ENCODE measurements around the gene HOXB3. TPM values are rescaled to one million over a fixed set of nuclear protein-coding genes. Genes with fewer than 3 reads are reported as not detected.

The HOXB3 gene
- total and polyA plus RNA-seq, 2 of the 13 experiments (the other 11 are each of a cell fraction or from before 2014, with no cell fraction given) = not detected

GRCh38 chr17:48624544-48625494 is 34.8 kb upstream of the HOXB3 start:
- Histone ChIP-seq H3K27ac (ENCODE audit: extremely low read length, insufficient read depth, low read length) (no peak overlapping the region), H2AFZ (ENCODE audit: low read length) (no peak overlapping the region), H3K4me1 (ENCODE audit: insufficient read depth, low read length) (no peaks in the 10 kb centered on the region), H3K9ac (ENCODE audit: insufficient read depth, low read depth, low read length) (no peak overlapping the region), H3K4me2 (ENCODE audit: low read depth, low read length) (no peak overlapping the region), H3K36me3 (replicated peaks in 1 of 2; ENCODE audit: control insufficient read depth in 1 of 2, insufficient read depth in 2 of 2, low read length in 2 of 2) (no peaks in the 10 kb centered on the region), H4K20me1 (ENCODE audit: insufficient read depth, low read length) (0 out of 2 replicates have a peak, but pooled peaks cover 2% of the 10 kb centered on the region), H3K27me3 (ENCODE audit: control insufficient read depth in 1 of 2, insufficient read depth in 2 of 2, low read length in 2 of 2) (peaks cover 42 to 97% of the 10 kb centered on the region in 2 experiments), H3K4me3 (replicated peaks in 1 of 3; ENCODE audit: insufficient read depth in 1 of 3, low read depth in 2 of 3, low read length in 3 of 3) (no peak overlapping the region), H3K9me3 (ENCODE audit: low read length) (no peaks in the 10 kb centered on the region), H3K79me2 (ENCODE audit: insufficient read depth, low read length) (no peaks in the 10 kb centered on the region)
- BruUV-seq (replicated peaks) = no TSS peak
- in situ Hi-C loops (cut with HindIII; ENCODE audit: extremely low pct_ligation_motif_present, low pct_unique_long_range_greater_than_20kb) = no loop called here
- ATAC-seq (peak; percentile 47), FAIRE-seq (no peak), DNase-seq (ENCODE audit: low spot score) (no peak)
- POLR2A ChIA-PET = no interaction called here
- 28% methylated on average over 43 of the region's 66 CpGs for WGBS (ENCODE audit: low lambda C conversion rate)
- peak; percentile 52; the same call in 1 of the 2 replicates for TF ChIP-seq EZH2 (conservative IDR thresholded peaks at IDR 0.05; ENCODE audit: low read depth, low read length)
- TF ChIP-seq ZEB1 (IDR thresholded peaks at IDR 0.05; ENCODE audit: insufficient replicate concordance, low read depth) = no peak
- intact Hi-C loops (cut with micrococcal nuclease; ENCODE audit: unreplicated experiment) = no loop called here
- CTCF ChIA-PET (ENCODE audit: low intra/inter-chr PET ratio, low total read pairs) = no interaction called here

GRCh38 chr17:48624118-48624517 is 34.1 kb upstream of the HOXB3 start:
- H3K9ac ChIP-seq (ENCODE audit: insufficient read depth, low read depth, low read length) = no peak overlapping the region
- in situ Hi-C loops (cut with HindIII; ENCODE audit: extremely low pct_ligation_motif_present, low pct_unique_long_range_greater_than_20kb) (no loop called here), intact Hi-C loops (cut with micrococcal nuclease; ENCODE audit: unreplicated experiment) (no loop called here)
- H4K20me1 ChIP-seq (ENCODE audit: insufficient read depth, low read length) = 0 out of 2 replicates have a peak, but pooled peaks cover 2% of the 10 kb centered on the region
- H3K4me3 ChIP-seq (replicated peaks in 1 of 3; ENCODE audit: insufficient read depth in 1 of 3, low read depth in 2 of 3, low read length in 3 of 3) = no peak overlapping the region
- no TSS peak for BruUV-seq (replicated peaks)
- DNase-seq (ENCODE audit: low spot score) (no peak), ATAC-seq (no peak), FAIRE-seq (no peak)
- ChIA-PET POLR2A (no interaction called here), CTCF (ENCODE audit: low intra/inter-chr PET ratio, low total read pairs) (no interaction called here)
- no peak overlapping the region for H2AFZ ChIP-seq (ENCODE audit: low read length)
- H3K27ac ChIP-seq (ENCODE audit: extremely low read length, insufficient read depth, low read length) = no peak overlapping the region
- no peaks in the 10 kb centered on the region for H3K79me2 ChIP-seq (ENCODE audit: insufficient read depth, low read length)
- H3K4me1 ChIP-seq (ENCODE audit: insufficient read depth, low read length) = no peaks in the 10 kb centered on the region
- H3K9me3 ChIP-seq (ENCODE audit: low read length) = no peaks in the 10 kb centered on the region
- WGBS (ENCODE audit: low lambda C conversion rate) = 0% methylated on average over 5 of the region's 5 CpGs
- H3K36me3 ChIP-seq (replicated peaks in 1 of 2; ENCODE audit: control insufficient read depth in 1 of 2, insufficient read depth in 2 of 2, low read length in 2 of 2) = no peaks in the 10 kb centered on the region
- peaks cover 43 to 99% of the 10 kb centered on the region in 2 experiments for H3K27me3 ChIP-seq (ENCODE audit: control insufficient read depth in 1 of 2, insufficient read depth in 2 of 2, low read length in 2 of 2)
- H3K4me2 ChIP-seq (ENCODE audit: low read depth, low read length) = no peak overlapping the region
- TF ChIP-seq ZNF276 (CRISPR knock-in tag; IDR thresholded peaks at IDR 0.05; ENCODE audit: low read depth) (no peak), GLI4 (CRISPR knock-in tag; IDR thresholded peaks at IDR 0.05; ENCODE audit: borderline replicate concordance) (no peak), TCF7L2 (IDR thresholded peaks at IDR 0.05; ENCODE audit: low read depth, low read length) (no peak), POGK (CRISPR knock-in tag; conservative IDR thresholded peaks at IDR 0.05) (no peak), ATF6 (CRISPR knock-in tag; conservative IDR thresholded peaks at IDR 0.05) (no peak), PHB2 (IDR thresholded peaks at IDR 0.05; ENCODE audit: partially characterized antibody) (no peak)
- TF ChIP-seq, protein P1, sequence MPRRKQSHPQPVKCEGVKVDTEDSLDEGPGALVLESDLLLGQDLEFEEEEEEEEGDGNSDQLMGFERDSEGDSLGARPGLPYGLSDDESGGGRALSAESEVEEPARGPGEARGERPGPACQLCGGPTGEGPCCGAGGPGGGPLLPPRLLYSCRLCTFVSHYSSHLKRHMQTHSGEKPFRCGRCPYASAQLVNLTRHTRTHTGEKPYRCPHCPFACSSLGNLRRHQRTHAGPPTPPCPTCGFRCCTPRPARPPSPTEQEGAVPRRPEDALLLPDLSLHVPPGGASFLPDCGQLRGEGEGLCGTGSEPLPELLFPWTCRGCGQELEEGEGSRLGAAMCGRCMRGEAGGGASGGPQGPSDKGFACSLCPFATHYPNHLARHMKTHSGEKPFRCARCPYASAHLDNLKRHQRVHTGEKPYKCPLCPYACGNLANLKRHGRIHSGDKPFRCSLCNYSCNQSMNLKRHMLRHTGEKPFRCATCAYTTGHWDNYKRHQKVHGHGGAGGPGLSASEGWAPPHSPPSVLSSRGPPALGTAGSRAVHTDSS (CRISPR knock-in tag; conservative IDR thresholded peaks at IDR 0.05) = no peak
